Astrocyte of the hippocampus (primary cell): ENCODE results near the gene NDST1.

Experiments
- DNase-seq: peaks from one replicate; pipeline ENCODE4 v3.0.0; 2011; ENCODE audit warnings: low read depth, low spot score

The NDST1 gene

GRCh38 chr5:150523472-150524350 is 15.8 kb downstream of the NDST1 start:
- DNase-seq = peak; percentile 77

GRCh38 chr5:150525163-150525562 is 17.2 kb downstream of the NDST1 start:
- DNase-seq = no peak

- DNase-seq = no peak
These were observed 17.9 kb downstream of the NDST1 start for GRCh38 chr5:150525781-150526180.

GRCh38 chr5:150527038-150527437 is 19.1 kb downstream of the NDST1 start:
- no peak for DNase-seq

- DNase-seq = no peak
These were observed 19.9 kb downstream of the NDST1 start for GRCh38 chr5:150527808-150528207.

- DNase-seq = no peak
These were observed 21.1 kb downstream of the NDST1 start for GRCh38 chr5:150528924-150529546.

GRCh38 chr5:150529555-150529954 is 21.6 kb downstream of the NDST1 start:
- DNase-seq = no peak

- no peak for DNase-seq
These were observed 22.5 kb downstream of the NDST1 start for GRCh38 chr5:150530423-150530822.

- DNase-seq = no peak
These were observed 23.1 kb downstream of the NDST1 start for GRCh38 chr5:150530951-150531588.

GRCh38 chr5:150531686-150532085 is 23.8 kb downstream of the NDST1 start:
- DNase-seq = no peak

- no peak for DNase-seq
These were observed 24.2 kb downstream of the NDST1 start for GRCh38 chr5:150532151-150532550.

- DNase-seq = no peak
These were observed 25.1 kb downstream of the NDST1 start for GRCh38 chr5:150532996-150533395.

- DNase-seq = no peak
These were observed 26.9 kb downstream of the NDST1 start for GRCh38 chr5:150534811-150535210.

GRCh38 chr5:150535611-150536010 is 27.7 kb downstream of the NDST1 start:
- no peak for DNase-seq

- DNase-seq = peak; percentile 59
These were observed 30.3 kb downstream of the NDST1 start for GRCh38 chr5:150538007-150538917.

- no peak for DNase-seq
These were observed 31.3 kb downstream of the NDST1 start for GRCh38 chr5:150539206-150539605.

- DNase-seq = no peak
These were observed 32.1 kb downstream of the NDST1 start for GRCh38 chr5:150540042-150540441.

- DNase-seq = peak; percentile 98
These were observed 32.9 kb downstream of the NDST1 start for GRCh38 chr5:150540615-150541396.

- DNase-seq = no peak
These were observed 33.4 kb downstream of the NDST1 start for GRCh38 chr5:150541397-150541675.

- no peak for DNase-seq
These were observed 34.0 kb downstream of the NDST1 start for GRCh38 chr5:150541895-150542294.

GRCh38 chr5:150542933-150543445 is 35.1 kb downstream of the NDST1 start:
- DNase-seq = no peak
